ENCODE measurements around the gene AFF1.

DNA sequence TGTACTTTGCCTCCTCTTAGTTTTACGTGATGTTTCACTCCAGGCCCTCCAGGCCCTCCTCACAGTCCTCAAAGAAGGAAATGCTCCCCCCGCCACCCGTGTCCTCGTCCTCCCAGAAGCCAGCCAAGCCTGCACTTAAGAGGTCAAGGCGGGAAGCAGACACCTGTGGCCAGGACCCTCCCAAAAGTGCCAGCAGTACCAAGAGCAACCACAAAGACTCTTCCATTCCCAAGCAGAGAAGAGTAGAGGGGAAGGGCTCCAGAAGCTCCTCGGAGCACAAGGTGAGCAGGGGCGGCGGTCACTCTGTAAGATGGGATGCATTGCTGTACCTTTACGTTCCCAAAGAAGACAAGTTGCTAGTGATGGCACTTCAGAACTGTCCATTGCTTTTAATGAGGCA, 191.2 kb downstream of the AFF1 start:
- no peak for TF ChIP-seq CTCF (conservative IDR thresholded peaks at IDR 0.05)
- no peak for TF ChIP-seq EZH2 (IDR thresholded peaks at IDR 0.05; ENCODE audit: low read depth)
